VCaP (cell line): Measurements from ENCODE around the gene LAMP1.
A peak's percentile ranks its signal among the peaks of the same experiment; 100 is the strongest.

Experiments used
- H3K27ac ChIP-seq: fragments of 450-650 bp; 2 replicates; pipeline ENCODE4 v1.5.1; 2017
- TF ChIP-seq, protein P1 (sequence below): fragments of 450-650 bp; conservative IDR thresholded peaks from 2 replicates; pipeline ENCODE4 v1.5.1; 2017; ENCODE audit warnings: mild to moderate bottlenecking, moderate library complexity

The LAMP1 gene

DNA sequence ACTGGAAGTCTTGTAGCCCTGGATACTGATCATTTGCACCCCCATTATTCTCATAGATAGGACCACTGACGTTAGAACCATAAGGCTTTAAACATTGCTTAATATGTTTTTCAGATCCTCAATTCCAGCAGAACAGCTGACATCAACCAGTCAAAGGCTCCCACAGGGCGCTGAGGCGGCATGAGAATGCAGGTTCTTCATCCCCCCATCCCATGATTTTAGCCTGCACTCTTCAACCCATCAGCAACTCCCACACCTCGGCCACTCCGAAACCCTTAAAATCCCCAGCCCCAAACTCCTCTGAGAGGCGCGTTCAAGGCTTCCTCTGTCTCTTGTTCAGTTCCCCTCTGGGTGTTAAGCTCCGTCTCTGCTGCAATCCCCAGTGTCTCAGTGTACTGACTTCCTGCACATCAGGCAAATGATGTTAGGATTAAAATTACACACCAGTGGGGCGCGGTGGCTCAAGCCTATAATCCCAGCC is 24.3 kb upstream of the LAMP1 start:
- TF ChIP-seq, protein P1, sequence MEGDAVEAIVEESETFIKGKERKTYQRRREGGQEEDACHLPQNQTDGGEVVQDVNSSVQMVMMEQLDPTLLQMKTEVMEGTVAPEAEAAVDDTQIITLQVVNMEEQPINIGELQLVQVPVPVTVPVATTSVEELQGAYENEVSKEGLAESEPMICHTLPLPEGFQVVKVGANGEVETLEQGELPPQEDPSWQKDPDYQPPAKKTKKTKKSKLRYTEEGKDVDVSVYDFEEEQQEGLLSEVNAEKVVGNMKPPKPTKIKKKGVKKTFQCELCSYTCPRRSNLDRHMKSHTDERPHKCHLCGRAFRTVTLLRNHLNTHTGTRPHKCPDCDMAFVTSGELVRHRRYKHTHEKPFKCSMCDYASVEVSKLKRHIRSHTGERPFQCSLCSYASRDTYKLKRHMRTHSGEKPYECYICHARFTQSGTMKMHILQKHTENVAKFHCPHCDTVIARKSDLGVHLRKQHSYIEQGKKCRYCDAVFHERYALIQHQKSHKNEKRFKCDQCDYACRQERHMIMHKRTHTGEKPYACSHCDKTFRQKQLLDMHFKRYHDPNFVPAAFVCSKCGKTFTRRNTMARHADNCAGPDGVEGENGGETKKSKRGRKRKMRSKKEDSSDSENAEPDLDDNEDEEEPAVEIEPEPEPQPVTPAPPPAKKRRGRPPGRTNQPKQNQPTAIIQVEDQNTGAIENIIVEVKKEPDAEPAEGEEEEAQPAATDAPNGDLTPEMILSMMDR, result no peak
- H3K27ac ChIP-seq, result no peak overlapping the region

DNA sequence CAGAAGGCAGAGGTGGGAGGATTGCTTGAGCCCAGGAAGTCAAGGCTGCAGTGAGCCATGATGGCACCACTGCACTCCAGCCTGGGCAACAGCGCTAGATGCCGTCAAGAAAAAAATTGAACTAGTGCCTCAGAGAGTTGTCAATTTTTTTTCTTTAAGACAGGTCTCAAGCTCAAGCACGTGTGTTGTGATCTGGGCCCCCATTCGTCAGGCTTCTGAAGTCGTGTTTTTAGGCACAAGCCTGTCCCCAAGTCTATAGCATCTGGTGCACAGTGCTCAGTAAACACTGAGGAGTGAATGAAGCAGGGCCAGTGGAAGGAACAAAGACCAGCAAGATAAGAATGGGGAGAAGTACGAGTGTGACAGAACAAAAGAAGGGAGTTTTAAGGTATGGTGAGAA is 23.7 kb upstream of the LAMP1 start:
- H3K27ac ChIP-seq, result no peak overlapping the region
- TF ChIP-seq, protein P1, result no peak

DNA sequence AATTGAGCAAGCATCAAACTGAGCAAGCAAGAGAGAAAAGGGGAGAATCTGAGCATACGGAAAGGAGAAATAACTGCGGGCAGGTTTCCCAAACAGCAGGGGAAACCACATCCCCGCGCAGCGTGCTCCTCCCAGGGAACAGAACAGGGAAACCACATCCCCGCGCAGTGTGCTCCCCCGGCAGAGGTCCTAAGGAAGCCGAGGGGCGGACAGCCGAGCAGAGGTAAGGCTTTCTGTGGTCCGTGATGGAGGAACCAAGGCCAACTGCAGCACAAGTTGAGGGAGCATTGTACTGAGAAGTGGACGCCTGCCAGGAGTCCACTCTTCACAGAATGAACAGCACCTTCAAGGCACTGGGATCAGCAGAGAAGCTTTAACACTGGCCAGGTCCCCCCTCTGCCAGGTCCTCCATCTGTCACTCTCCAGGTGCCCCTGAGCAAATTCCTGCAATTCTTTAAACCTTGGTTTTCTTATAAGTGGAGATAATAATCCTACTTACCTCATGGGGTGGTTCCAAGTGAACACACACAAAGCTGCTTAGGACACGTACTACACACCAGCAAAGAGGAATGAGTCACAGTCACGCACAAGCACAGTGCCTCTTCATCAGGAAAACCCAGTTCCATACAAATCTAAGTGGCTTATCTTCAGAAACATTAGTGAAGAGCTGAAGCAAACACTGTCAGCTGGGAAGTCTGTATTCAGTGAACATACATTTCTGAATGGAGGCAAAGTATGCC is 23.0 kb upstream of the LAMP1 start:
- TF ChIP-seq, protein P1, result no peak
- no peak overlapping the region for H3K27ac ChIP-seq

DNA sequence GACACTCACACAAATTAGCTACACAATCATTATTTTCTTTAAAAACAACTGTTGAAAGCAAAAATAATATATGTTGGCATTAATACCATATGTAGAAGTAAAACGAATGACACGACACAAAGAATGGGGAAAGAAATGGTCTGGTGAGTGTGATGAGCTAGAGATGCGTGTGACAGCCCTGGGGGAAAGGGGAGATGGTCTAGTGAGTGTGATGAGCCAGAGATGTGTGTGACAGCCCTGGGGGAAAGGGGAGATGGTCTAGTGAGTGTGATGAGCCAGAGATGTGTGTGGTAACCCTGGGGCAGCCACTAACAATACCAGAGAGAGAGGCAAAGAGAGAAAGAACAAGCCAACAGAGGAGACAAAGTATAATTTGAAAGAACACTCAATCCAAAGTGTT is 22.3 kb upstream of the LAMP1 start:
- TF ChIP-seq, protein P1, result no peak
- H3K27ac ChIP-seq, result no peak overlapping the region

DNA sequence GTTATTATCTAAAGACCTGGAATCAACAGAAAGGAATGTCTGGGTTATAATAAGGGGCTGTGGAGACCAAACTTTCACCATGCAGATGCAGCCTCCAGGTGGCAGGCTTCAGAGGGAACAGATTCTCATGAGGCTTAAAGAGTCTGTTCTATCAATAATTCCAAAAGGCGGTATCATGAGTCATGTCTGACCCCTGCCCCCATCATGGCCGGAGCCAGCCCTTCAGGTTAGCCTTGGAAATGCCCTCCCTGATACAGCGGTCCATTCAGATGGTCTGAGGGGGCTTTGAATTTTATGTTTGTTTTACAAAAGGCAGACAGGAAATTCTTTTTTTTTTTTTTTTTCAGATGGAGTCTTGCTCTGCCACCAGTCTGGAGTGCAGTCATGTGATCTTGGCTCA is 21.7 kb upstream of the LAMP1 start:
- TF ChIP-seq, protein P1, result peak; percentile 58
- H3K27ac ChIP-seq, result no peak overlapping the region

DNA sequence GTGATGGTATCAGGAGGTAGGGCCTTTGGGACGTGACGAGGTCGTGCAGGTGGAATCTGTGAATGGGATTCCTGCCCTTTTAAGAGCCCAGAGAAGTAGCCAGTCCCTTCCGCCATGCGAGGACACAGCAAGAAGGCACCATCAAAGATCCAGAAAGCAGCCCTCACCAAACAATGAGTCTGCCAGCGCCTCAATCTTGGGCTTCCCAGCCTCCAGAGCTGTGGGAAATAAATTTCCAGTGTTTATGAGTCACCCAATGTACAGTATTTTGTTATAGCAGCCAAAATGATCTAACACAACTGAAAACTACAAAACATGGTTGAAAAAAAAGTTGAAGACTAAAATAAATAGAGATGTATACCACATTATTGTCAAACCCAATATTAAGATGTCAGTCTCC is 16.9 kb upstream of the LAMP1 start:
- H3K27ac ChIP-seq, result no peak overlapping the region
- TF ChIP-seq, protein P1, result no peak

DNA sequence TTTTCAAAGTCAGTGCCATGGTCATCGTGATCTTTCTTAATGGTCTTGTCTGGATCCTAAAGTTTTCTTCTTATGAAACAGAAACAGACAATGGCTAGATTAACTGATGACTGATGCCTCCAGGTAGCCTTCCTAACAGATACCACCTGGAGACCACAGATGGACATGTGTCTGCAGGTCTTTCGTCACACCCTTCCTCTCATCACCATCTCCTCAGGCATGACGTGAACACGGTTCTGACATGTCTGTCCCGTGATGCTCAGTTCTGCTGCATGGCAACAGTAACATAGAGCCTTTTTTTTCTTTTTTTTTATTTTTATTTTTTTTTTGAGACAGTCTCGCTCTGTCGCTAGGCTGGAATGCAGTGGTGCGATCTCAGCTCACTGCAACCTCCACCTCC is 13.1 kb upstream of the LAMP1 start:
- TF ChIP-seq, protein P1, result no peak
- H3K27ac ChIP-seq, result no peak overlapping the region
